HepG2 (cell line): ENCODE measurements around the gene KIAA2012. TPM values are rescaled to one million over a fixed set of nuclear protein-coding genes. Genes with fewer than 3 reads are reported as not detected.
A peak's percentile ranks its signal among the peaks of the same experiment; 100 is the strongest.

Source experiments
- AGO1 ChIP-seq: fragments of 200-400 bp; formaldehyde crosslinking; IDR thresholded peaks from 2 replicates; pipeline ENCODE4 v1.6.1; 2017; ENCODE audit warnings: mild to moderate bottlenecking, low read depth, low read length, moderate library complexity; ENCODE audit not compliant: poor library complexity, severe bottlenecking
- FIP1L1 ChIP-seq: fragments of 200-400 bp; formaldehyde crosslinking; IDR thresholded peaks from 2 replicates; pipeline ENCODE4 v1.6.1; 2018; ENCODE audit warnings: low read depth, mild to moderate bottlenecking, low read length, moderate library complexity, borderline replicate concordance; ENCODE audit not compliant: insufficient read depth
- GABPA ChIP-seq, 2 experiments: IDR thresholded peaks; 2 replicates each; pipeline ENCODE4 v1.6.1; 2011 to 2016; ENCODE audit warnings: low read depth in 2 of 2, low read length in 1 of 2, missing biosample characterization in 1 of 2, missing genetic modification characterization in 1 of 2
- HOXA3 ChIP-seq: sonication (generic); formaldehyde crosslinking; IDR thresholded peaks from 2 replicates; pipeline ENCODE4 v1.5.0; 2020; ENCODE audit warnings: missing genetic modification reagents
- SNAPC2 ChIP-seq: sonication (generic); formaldehyde crosslinking; IDR thresholded peaks from 2 replicates; pipeline ENCODE4 v1.8.1; 2022; ENCODE audit warnings: mild to moderate bottlenecking, missing genetic modification reagents
- SOX6 ChIP-seq, 2 experiments: fragments of 450-650 bp in 1 of 2; sonication (generic) in 1 of 2; formaldehyde crosslinking in 1 of 2; IDR thresholded peaks; 2 replicates each; pipeline versions ENCODE4 v1.4.0 to v1.6.1; 2017 to 2020; ENCODE audit warnings: antibody characterized with exemption in 1 of 2, mild to moderate bottlenecking in 1 of 2, missing genetic modification reagents in 1 of 2
- ZFX ChIP-seq: sonication (generic); formaldehyde crosslinking; IDR thresholded peaks from 2 replicates; pipeline ENCODE4 v1.4.0; 2020; ENCODE audit warnings: mild to moderate bottlenecking, low read depth, missing genetic modification reagents, moderate library complexity
- ZNF225 ChIP-seq: sonication (generic); formaldehyde crosslinking; IDR thresholded peaks from 2 replicates; pipeline ENCODE4 v1.4.0; 2020; ENCODE audit warnings: mild to moderate bottlenecking, missing genetic modification reagents
- ZNF552 ChIP-seq: sonication (generic); formaldehyde crosslinking; IDR thresholded peaks from 2 replicates; pipeline ENCODE4 v1.9.0; 2022; ENCODE audit warnings: missing genetic modification reagents, mild to moderate bottlenecking, borderline replicate concordance
- ZNF672 ChIP-seq: sonication (generic); formaldehyde crosslinking; IDR thresholded peaks from 2 replicates; pipeline ENCODE4 v1.8.1; 2022; ENCODE audit warnings: missing genetic modification reagents
- ZNF704 ChIP-seq: sonication (generic); formaldehyde crosslinking; IDR thresholded peaks from 2 replicates; pipeline ENCODE4 v1.8.1; 2023; ENCODE audit warnings: mild to moderate bottlenecking, inconsistent platforms, moderate library complexity, missing genetic modification reagents, borderline replicate concordance
- ZNF777 ChIP-seq: sonication (generic); formaldehyde crosslinking; IDR thresholded peaks from 2 replicates; pipeline ENCODE4 v1.4.0; 2020; ENCODE audit warnings: missing genetic modification reagents
- ZNF782 ChIP-seq: sonication (generic); formaldehyde crosslinking; IDR thresholded peaks from 2 replicates; pipeline ENCODE4 v1.4.0; 2020; ENCODE audit warnings: missing genetic modification reagents, mild to moderate bottlenecking, borderline replicate concordance
- ZNF784 ChIP-seq: sonication (generic); formaldehyde crosslinking; IDR thresholded peaks from 2 replicates; pipeline ENCODE4 v1.5.1; 2020; ENCODE audit warnings: missing genetic modification reagents, mild to moderate bottlenecking, borderline replicate concordance
- ZZZ3 ChIP-seq: sonication (generic); formaldehyde crosslinking; IDR thresholded peaks from 2 replicates; pipeline ENCODE4 v1.4.0; 2020; ENCODE audit warnings: missing genetic modification reagents, mild to moderate bottlenecking, borderline replicate concordance
- polyA plus RNA-seq, 8 experiments: library from polyadenylated mRNA; depleted of rRNA in 3 of 8; stranded (reverse) in 7 of 8; unstranded in 1 of 8; fragments of >200 nt; fragmentation: Illumina TruSeq in 4 of 8; extraction: Trizol in 4 of 8; gene quantifications; 2 replicates each; pipeline versions ENCODE4 v1.2.1 to v1.2.3, GENCODE V29; 2011 to 2016; ENCODE audit warnings: low read depth in 4 of 8, missing spikeins in 1 of 8, mixed read lengths in 1 of 8; ENCODE audit not compliant: insufficient read depth in 1 of 8
- total RNA-seq, 5 experiments: library from RNA; depleted of rRNA; stranded (reverse); fragments of >200 nt; fragmentation: Illumina TruSeq; extraction: Trizol; gene quantifications; 2 replicates each; pipeline ENCODE4 v1.2.3, GENCODE V29; 2016; ENCODE audit warnings: low read depth in 1 of 5
- TF ChIP-seq, protein P1 (sequence below): sonication (generic); formaldehyde crosslinking; IDR thresholded peaks from 2 replicates; pipeline ENCODE4 v1.4.0; 2020; ENCODE audit warnings: missing genetic modification reagents
- TF ChIP-seq, protein P2 (sequence below): sonication (generic); formaldehyde crosslinking; IDR thresholded peaks from 2 replicates; pipeline ENCODE4 v1.8.0; 2022; ENCODE audit warnings: missing genetic modification reagents, mild to moderate bottlenecking, moderate library complexity, borderline replicate concordance

KIAA2012 gene
- total and polyA plus RNA-seq, 2 of the 13 experiments (the other 11 are each of a cell fraction or from before 2014, with no cell fraction given) = not detected

DNA sequence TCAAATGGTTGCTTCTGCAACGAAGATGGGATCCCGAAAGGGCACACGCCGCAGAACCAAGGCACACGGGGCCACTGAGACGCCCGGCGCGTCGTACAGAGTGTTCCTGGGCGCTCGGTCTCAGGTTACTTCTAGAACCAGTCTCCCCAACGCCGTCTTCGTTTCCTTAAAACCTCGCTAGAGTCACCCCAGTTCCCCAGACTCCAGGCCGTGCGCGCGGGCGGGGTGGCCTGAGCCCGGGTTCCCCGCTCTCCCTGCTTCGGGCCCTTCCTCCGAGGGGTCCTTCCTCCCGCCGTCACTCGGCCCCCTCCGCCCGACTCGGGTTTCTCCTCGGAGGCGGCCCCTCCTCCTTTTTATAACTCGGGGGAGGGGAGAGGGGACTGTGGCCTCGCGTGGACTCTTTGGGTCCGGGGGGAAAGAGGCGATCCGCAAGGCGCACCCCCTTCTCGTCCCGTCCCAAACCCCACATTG is 40.2 kb upstream of the KIAA2012 start (continued):
- TF ChIP-seq SOX6 (IDR thresholded peaks at IDR 0.05) (no peak), SOX6 (CRISPR knock-in tag; IDR thresholded peaks at IDR 0.05) (no peak), ZNF552 (CRISPR knock-in tag) (peak; percentile 29; the same call in 1 of the 2 replicates), HOXA3 (CRISPR knock-in tag) (0 out of 2 replicates have a peak, but pooled peaks have one; percentile 18), AGO1 (peak; percentile 22), ZNF782 (CRISPR knock-in tag) (no peak), ZFX (CRISPR knock-in tag) (peak; percentile 30; the same call in 1 of the 2 replicates), ZNF777 (CRISPR knock-in tag) (no peak), FIP1L1 (no peak), SNAPC2 (no peak), GABPA (IDR thresholded peaks at IDR 0.05; ENCODE audit: low read depth, low read length) (no peak), GABPA (CRISPR knock-in tag; IDR thresholded peaks at IDR 0.05; ENCODE audit: low read depth) (0 out of 2 replicates have a peak, but pooled peaks have one; percentile 7), ZNF784 (CRISPR knock-in tag) (no peak), ZNF225 (CRISPR knock-in tag) (0 out of 2 replicates have a peak, but pooled peaks have one; percentile 46), ZNF704 (CRISPR knock-in tag) (0 out of 2 replicates have a peak, but pooled peaks have one; percentile 43), ZZZ3 (no peak), ZNF672 (CRISPR knock-in tag) (no peak)
- TF ChIP-seq, protein P1, sequence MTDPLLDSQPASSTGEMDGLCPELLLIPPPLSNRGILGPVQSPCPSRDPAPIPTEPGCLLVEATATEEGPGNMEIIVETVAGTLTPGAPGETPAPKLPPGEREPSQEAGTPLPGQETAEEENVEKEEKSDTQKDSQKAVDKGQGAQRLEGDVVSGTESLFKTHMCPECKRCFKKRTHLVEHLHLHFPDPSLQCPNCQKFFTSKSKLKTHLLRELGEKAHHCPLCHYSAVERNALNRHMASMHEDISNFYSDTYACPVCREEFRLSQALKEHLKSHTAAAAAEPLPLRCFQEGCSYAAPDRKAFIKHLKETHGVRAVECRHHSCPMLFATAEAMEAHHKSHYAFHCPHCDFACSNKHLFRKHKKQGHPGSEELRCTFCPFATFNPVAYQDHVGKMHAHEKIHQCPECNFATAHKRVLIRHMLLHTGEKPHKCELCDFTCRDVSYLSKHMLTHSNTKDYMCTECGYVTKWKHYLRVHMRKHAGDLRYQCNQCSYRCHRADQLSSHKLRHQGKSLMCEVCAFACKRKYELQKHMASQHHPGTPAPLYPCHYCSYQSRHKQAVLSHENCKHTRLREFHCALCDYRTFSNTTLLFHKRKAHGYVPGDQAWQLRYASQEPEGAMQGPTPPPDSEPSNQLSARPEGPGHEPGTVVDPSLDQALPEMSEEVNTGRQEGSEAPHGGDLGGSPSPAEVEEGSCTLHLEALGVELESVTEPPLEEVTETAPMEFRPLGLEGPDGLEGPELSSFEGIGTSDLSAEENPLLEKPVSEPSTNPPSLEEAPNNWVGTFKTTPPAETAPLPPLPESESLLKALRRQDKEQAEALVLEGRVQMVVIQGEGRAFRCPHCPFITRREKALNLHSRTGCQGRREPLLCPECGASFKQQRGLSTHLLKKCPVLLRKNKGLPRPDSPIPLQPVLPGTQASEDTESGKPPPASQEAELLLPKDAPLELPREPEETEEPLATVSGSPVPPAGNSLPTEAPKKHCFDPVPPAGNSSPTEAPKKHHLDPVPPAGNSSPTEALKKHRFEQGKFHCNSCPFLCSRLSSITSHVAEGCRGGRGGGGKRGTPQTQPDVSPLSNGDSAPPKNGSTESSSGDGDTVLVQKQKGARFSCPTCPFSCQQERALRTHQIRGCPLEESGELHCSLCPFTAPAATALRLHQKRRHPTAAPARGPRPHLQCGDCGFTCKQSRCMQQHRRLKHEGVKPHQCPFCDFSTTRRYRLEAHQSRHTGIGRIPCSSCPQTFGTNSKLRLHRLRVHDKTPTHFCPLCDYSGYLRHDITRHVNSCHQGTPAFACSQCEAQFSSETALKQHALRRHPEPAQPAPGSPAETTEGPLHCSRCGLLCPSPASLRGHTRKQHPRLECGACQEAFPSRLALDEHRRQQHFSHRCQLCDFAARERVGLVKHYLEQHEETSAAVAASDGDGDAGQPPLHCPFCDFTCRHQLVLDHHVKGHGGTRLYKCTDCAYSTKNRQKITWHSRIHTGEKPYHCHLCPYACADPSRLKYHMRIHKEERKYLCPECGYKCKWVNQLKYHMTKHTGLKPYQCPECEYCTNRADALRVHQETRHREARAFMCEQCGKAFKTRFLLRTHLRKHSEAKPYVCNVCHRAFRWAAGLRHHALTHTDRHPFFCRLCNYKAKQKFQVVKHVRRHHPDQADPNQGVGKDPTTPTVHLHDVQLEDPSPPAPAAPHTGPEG = peak; percentile 55; the same call in 1 of the 2 replicates
- TF ChIP-seq, protein P2, sequence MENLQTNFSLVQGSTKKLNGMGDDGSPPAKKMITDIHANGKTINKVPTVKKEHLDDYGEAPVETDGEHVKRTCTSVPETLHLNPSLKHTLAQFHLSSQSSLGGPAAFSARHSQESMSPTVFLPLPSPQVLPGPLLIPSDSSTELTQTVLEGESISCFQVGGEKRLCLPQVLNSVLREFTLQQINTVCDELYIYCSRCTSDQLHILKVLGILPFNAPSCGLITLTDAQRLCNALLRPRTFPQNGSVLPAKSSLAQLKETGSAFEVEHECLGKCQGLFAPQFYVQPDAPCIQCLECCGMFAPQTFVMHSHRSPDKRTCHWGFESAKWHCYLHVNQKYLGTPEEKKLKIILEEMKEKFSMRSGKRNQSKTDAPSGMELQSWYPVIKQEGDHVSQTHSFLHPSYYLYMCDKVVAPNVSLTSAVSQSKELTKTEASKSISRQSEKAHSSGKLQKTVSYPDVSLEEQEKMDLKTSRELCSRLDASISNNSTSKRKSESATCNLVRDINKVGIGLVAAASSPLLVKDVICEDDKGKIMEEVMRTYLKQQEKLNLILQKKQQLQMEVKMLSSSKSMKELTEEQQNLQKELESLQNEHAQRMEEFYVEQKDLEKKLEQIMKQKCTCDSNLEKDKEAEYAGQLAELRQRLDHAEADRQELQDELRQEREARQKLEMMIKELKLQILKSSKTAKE (CRISPR knock-in tag) = no peak
